ENCODE data around the gene TM9SF4. TPM values are rescaled to one million over a fixed set of nuclear protein-coding genes. Genes with fewer than 3 reads are reported as not detected.

Gene TM9SF4
- total and polyA plus RNA-seq, 2 of the 8 experiments (the other 6 are each of a cell fraction or from before 2014, with no cell fraction given): 38.4 to 68.7 TPM

DNA sequence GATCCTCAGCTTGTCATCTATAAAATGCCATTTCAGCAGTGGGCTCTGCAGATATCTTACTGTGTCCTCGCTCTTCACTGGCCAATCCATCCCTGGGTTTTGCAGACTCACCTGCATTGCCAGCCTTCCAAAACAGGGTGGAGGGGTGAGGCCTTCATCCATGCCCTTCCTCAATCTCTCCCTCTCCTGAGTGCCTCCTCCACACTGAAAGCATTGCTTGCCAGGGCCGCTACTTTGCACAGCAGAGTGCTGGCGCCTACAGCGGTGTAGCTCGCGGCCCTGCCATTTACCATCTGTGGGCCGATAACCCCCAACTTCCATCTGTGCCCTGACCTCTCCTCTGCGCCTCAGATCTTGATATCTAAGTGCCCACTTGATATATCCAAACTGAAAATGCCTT, 29.4 kb downstream of the TM9SF4 start:
- Histone ChIP-seq H3K27me3 (replicated peaks in 1 of 4; ENCODE audit: control insufficient read depth in 3 of 4, extremely low read depth in 1 of 4, insufficient read depth in 3 of 4, low read length in 3 of 4) (no peaks in the 10 kb centered on the region; a peak in 1 of 7 replicates), H3K9ac (replicated peaks in 1 of 4; ENCODE audit: extremely low read depth in 1 of 4, low read depth in 3 of 4, low read length in 3 of 4) (no peak overlapping the region), H3K23me2 (ENCODE audit: low read depth, low read length) (no peaks in the 10 kb centered on the region), H3K4me2 (ENCODE audit: insufficient read depth in 1 of 2, low read depth in 2 of 2, low read length in 2 of 2) (no peak overlapping the region), H2BK5ac (ENCODE audit: low read depth, low read length) (no peak overlapping the region), H4K91ac (replicated peaks; ENCODE audit: insufficient read length, low read length) (no peak overlapping the region), H2BK20ac (ENCODE audit: low read length) (no peak overlapping the region), H3K18ac (ENCODE audit: extremely low read depth, low read length) (no peak overlapping the region), H2BK120ac (replicated peaks; ENCODE audit: low read depth, low read length) (no peak overlapping the region), H2AK5ac (ENCODE audit: low read depth, low read length) (no peak overlapping the region), H2AFZ (ENCODE audit: low read length) (no peak overlapping the region), H3K27ac (ENCODE audit: low read depth, low read length) (no peak overlapping the region), H3K56ac (replicated peaks; ENCODE audit: insufficient read length, low read depth, low read length) (no peak overlapping the region), H4K5ac (ENCODE audit: insufficient read length, low read depth, low read length) (no peak overlapping the region), H3K79me2 (ENCODE audit: control insufficient read depth in 1 of 2, insufficient read depth in 2 of 2, low read length in 2 of 2) (no peaks in the 10 kb centered on the region), H2BK12ac (ENCODE audit: low read depth, low read length) (no peak overlapping the region), H3K36me3 (ENCODE audit: control insufficient read depth in 2 of 4, insufficient read depth in 4 of 4, low read length in 3 of 4) (peaks cover 33 to 48% (median 41%) of the 10 kb centered on the region in 4 experiments), H3K4me3 (ENCODE audit: extremely low read depth in 1 of 4, insufficient read depth in 2 of 4, low read depth in 3 of 4, low read length in 4 of 4) (no peak overlapping the region), H4K20me1 (replicated peaks in 1 of 2; ENCODE audit: control insufficient read depth in 1 of 2, insufficient read depth in 2 of 2, low read length in 2 of 2) (peaks cover 0 to 1% of the 10 kb centered on the region in 2 experiments), H3K79me1 (ENCODE audit: low read depth, low read length) (peaks cover 2% of the 10 kb centered on the region; the same call in 1 of the 2 replicates), H4K8ac (ENCODE audit: extremely low read depth, insufficient read depth, low read length) (no peak overlapping the region), H3K14ac (ENCODE audit: insufficient read length) (no peak overlapping the region), H3K4ac (replicated peaks; ENCODE audit: insufficient read length, low read depth, low read length) (no peak overlapping the region), H3K23ac (ENCODE audit: insufficient read length) (no peak overlapping the region), H3K4me1 (replicated peaks in 1 of 4; ENCODE audit: control insufficient read depth in 3 of 4, insufficient read depth in 4 of 4, low read length in 3 of 4) (no peaks in the 10 kb centered on the region), H3K9me3 (ENCODE audit: insufficient read depth in 2 of 2, low read depth in 1 of 2, low read length in 1 of 2) (no peaks in the 10 kb centered on the region), H2BK15ac (ENCODE audit: low read length) (no peak overlapping the region)
- no peak for FAIRE-seq
- ChIA-PET CTCF (ENCODE audit: partially characterized antibody) (no interaction called here), POLR2A (ENCODE audit: partially characterized antibody) (interaction anchor here (0.5 kb wide), 1 partner anchor 146 kb away, joined by 3 read pairs; no protein-coding TSS in a partner anchor)
- DNase-seq (ENCODE audit: low read depth in 1 of 2, low spot score in 2 of 2): no peak
- WGBS, 2 experiments (ENCODE audit: extremely low coverage in 1 of 2, insufficient coverage in 1 of 2, insufficient read length in 1 of 2, insufficient replicate concordance in 2 of 2, low coverage in 1 of 2, low lambda C conversion rate in 2 of 2, missing lambda C conversion rate in 1 of 2): 95% methylated on average over 8 of the region's 8 CpGs; no CpG with 5 or more reads in 1 of the 2 experiments
- TF ChIP-seq NANOG (IDR thresholded peaks at IDR 0.05; ENCODE audit: insufficient read depth, low read depth, low read length, poor library complexity, severe bottlenecking) (no peak), ASH2L (IDR thresholded peaks at IDR 0.05; ENCODE audit: low read length) (no peak), HDAC2 (IDR thresholded peaks at IDR 0.05; ENCODE audit: borderline replicate concordance in 1 of 2, low read depth in 2 of 2, low read length in 2 of 2) (no peak), SP2 (IDR thresholded peaks at IDR 0.05; ENCODE audit: low read length) (no peak), KDM1A (IDR thresholded peaks at IDR 0.05; ENCODE audit: borderline replicate concordance, low read length) (no peak), GTF2F1 (IDR thresholded peaks at IDR 0.05; ENCODE audit: borderline replicate concordance, low read depth, low read length) (no peak), SP1 (IDR thresholded peaks at IDR 0.05; ENCODE audit: low read depth, low read length) (no peak), SP4 (IDR thresholded peaks at IDR 0.05; ENCODE audit: low read length) (no peak), BRCA1 (IDR thresholded peaks at IDR 0.05; ENCODE audit: low read depth, low read length) (no peak), FOSL1 (IDR thresholded peaks at IDR 0.05; ENCODE audit: insufficient read depth, low read depth, low read length) (no peak)
- TF ChIP-seq, protein P1, sequence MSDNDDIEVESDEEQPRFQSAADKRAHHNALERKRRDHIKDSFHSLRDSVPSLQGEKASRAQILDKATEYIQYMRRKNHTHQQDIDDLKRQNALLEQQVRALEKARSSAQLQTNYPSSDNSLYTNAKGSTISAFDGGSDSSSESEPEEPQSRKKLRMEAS (IDR thresholded peaks at IDR 0.05): no peak
- TF ChIP-seq, protein P2, sequence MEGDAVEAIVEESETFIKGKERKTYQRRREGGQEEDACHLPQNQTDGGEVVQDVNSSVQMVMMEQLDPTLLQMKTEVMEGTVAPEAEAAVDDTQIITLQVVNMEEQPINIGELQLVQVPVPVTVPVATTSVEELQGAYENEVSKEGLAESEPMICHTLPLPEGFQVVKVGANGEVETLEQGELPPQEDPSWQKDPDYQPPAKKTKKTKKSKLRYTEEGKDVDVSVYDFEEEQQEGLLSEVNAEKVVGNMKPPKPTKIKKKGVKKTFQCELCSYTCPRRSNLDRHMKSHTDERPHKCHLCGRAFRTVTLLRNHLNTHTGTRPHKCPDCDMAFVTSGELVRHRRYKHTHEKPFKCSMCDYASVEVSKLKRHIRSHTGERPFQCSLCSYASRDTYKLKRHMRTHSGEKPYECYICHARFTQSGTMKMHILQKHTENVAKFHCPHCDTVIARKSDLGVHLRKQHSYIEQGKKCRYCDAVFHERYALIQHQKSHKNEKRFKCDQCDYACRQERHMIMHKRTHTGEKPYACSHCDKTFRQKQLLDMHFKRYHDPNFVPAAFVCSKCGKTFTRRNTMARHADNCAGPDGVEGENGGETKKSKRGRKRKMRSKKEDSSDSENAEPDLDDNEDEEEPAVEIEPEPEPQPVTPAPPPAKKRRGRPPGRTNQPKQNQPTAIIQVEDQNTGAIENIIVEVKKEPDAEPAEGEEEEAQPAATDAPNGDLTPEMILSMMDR (IDR thresholded peaks at IDR 0.05; ENCODE audit: control extremely low read depth in 1 of 3, insufficient read depth in 1 of 3, low read depth in 1 of 3, low read length in 3 of 3): no peak

Measured in H1 (cell line).